GM21390 (cell line): ENCODE results near the gene FLOT1.

Source experiments
- ATAC-seq: cut with Tn5 transposase; IDR thresholded peaks from one replicate; pipeline ENCODE4 v1.9.1; 2021; ENCODE audit not compliant: unreplicated experiment

The FLOT1 gene

DNA sequence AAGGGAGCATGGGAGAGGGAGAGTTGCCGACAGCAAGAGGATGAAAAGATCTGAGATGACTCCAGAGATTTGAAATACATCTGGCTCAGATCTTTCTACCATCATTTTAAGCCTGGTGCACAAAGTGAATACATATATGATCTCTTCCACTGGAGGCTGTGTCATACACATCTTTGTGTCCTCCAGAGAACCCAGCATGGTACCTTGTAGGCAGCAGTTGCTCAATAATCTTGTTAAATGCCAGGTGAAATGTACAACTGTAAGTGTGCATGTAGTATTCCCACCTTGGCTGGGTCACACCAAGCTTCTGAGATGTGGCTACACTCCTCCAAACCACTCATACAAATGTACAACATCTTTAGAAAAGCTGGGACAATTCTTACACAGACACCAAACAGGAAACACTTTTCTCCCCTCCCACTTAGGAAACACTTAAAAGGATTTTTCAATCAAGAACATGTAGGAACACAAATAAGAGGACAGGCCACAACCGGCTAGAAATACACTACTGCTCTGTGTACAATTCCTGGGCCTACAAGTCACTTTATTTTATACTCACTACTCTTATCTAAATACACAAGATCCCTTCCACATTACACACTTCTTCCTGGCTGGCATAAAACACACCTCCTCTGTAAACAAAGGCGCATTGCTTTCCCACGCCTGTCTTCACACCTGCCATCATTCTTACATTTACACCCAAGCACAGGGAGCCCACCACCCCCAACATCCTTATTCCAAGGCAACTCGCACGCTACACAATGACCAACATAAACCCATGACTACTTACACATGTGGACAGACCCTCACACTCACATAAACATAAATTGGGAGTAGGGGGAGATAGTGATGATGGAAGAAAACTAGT, 5.6 kb upstream of the FLOT1 start:
- ATAC-seq, result no peak

DNA sequence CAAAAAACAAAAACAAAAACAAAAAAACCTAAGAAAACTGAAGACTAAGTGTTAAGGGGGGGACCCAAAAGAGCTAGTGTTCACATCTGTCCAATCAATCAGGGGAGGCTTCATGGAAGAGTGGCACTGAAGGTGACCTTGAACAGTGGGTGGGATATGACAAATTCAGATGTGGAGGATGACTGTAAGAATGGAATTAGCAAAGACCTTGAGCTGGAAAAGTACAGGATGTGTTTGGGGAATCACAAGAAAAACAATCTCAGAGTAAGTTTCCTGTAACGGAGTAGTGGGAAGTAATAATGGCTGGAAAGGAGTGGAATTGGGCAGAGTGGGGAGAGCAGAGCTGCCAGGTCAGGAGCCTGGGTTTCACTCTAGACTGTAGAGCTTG, 4.8 kb upstream of the FLOT1 start:
- ATAC-seq, result no peak

DNA sequence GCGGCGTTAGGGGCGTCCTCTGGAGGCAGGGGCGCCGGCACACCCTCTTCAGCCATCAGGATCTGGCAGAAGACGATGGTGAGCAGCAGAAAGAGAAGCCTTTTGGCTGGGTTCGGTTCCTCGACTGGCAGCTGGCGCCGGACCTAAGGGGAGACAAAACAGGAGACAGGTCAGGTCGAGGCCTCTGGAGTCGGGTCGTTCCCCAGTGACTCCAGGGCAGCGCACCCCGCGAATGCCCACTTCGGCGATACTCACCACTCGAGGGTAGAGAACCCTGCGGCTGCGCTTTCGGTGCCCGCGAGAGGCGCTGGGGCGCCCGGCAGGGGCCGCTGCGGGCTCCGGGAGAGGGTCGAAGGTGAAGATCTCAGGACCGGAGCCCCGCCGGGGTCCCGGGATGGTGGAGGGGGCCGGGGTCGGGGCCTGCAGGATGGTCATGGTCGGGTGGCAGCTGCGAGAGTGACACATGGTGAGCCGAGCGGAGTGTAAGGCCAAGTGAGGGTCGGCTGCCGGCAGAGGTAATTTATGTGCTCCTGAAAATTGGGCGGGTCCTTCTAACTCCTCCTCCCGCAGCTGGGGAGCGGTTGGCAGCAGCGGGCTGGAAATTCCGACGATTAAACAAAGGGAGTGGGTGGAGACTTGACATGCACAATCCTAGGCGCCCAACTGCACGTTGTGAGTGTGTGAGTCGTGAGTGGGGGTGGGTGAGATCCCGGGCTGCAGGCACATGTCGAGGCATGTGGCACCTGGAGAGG, 1.7 kb upstream of the FLOT1 start, which contains the start of gene IER3:
TSS of gene IER3 (minus strand) at position 494 of the 752 bp plus-strand sequence. CDS start at position 465, 29 bp downstream.
- no peak for ATAC-seq

DNA sequence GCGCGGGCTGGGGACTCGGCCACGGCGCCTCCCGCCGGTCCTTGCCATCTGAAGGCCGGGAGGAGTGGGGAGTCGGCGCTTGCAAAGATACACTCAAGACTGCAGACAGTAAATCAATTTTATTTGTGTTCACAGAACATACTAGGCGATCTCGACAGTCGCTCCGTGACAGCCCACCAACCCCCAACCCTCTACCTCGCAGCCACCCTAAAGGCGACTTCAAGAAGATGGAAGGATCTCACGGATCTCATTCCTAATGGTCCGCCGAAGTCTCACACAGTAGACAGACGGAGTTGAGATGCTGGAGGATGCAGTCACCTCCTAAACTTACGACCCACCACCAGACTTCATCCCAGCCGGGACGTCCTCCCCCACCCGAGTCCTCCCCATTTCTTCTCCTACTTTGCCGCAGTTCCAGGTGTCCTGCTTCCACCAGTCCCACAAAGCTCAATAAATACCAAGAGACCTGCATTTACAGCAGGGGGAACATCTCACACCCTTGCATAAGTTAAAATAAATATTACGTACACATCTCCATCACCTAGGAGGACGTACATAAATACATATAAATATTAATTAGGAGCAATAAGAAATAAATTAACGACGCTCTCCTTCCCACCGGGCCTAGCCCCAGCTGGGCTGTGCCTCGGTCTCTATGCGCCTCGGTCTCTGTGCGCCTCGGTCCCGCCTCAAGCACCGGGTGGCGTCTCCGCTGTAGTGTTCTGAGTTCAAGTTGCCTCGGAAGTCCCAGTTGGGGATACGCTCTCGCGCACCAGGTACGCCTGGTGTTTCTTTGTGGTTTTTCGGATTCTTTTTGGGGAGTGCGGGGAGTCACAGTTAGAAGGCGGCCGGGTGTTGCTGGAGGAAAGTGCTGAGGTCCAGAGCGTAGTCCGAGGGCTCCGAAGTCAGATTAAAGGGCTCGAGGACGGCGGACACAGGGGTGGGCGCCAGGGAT, 889 bp upstream of the FLOT1 start:
- ATAC-seq, result no peak

DNA sequence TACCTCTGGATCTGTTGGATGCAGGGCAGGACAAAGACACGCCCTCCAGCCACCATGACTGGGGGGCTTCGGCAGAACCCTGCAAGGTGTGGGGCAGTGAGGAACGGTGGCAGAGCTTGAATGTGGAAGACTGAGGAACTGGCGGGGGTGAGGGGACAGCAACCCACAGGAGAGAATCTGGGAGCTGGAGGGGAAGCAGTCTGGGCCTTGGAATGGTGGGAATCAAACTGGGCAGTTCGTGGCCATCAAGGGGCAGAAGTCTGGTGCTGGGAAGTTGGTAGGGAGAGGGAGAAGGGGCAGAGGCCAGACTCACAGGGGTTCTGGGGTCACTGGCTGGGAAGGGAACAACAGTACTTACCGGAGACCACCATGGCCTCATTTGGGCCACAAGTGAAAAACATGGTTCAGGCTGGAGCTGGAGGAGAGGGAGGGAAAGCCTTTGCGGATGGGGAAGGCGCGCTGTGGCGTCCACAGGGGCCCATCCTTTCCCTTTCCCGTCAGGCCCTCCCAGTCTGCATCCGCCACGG, 635 bp downstream of the FLOT1 start:
- ATAC-seq, result peak; percentile 0

DNA sequence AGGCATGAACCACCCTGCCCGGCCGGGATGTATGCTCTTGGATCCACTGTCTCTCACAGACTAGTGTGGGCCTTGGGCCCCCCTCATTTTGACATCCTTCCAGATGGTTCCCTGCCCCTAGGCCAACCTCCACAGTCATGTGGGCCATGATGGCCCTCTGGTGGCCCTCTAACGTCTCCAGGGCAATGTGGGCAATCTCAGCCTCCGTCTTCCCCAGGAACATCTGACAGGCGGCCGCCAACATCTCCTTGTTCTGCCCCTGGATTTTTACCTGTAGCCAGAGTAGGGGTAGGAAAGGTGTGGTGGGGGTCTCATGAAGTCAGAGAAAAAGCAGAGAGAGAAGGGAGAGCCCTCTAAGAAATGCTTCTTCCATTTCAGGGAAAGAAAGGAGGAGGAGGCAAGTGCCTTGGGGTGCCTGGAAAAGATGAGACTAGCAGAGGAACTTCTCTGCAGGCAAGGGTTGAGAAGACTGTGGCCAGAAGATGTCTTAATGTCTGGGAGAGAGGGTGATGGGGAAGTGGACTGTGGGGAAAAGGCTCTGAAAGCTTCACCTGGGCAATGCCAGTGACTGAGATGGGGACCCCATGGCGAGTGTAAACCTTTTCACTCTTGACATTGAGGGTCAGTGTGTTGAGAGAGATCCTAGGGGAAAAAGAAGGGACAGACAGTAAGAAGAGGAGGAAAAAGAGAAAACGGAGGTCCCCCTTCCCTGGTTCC, 1.3 kb downstream of the FLOT1 start:
- ATAC-seq, result no peak

DNA sequence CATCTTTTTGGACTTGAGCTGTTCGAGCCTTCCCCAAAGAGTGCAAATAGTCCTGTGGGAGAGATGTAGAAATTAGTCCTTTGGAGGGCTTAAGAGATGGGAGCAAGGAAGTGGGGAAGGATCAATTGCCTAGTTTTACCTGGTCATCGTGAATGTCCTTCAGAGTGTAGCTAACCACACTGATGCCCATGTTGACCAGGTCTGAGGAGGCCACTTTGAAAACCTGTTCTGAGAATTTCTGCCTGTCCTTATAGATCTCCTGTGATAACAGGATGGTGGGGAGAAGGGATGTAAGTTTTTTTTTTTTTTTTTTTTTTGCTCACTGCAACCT, 2.0 kb downstream of the FLOT1 start:
- ATAC-seq, result no peak

DNA sequence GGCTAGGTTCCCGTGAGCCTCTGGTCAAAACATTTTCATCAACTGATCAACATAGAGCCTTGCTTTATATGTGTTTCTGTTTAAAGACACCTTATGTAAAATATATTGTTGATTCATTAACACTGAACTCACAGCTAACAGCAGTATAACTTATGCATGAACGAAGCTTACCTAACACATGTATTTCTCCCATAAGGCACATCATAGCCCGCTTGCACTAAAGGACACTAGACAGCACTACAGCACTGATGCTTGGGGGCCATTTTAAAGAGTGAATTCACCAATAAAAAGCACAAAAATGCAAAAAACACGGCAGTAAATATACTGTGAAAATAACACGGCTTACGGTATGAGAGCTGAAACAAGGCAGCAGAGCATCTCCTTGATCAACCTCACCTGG, 4.0 kb downstream of the FLOT1 start:
- no peak for ATAC-seq

DNA sequence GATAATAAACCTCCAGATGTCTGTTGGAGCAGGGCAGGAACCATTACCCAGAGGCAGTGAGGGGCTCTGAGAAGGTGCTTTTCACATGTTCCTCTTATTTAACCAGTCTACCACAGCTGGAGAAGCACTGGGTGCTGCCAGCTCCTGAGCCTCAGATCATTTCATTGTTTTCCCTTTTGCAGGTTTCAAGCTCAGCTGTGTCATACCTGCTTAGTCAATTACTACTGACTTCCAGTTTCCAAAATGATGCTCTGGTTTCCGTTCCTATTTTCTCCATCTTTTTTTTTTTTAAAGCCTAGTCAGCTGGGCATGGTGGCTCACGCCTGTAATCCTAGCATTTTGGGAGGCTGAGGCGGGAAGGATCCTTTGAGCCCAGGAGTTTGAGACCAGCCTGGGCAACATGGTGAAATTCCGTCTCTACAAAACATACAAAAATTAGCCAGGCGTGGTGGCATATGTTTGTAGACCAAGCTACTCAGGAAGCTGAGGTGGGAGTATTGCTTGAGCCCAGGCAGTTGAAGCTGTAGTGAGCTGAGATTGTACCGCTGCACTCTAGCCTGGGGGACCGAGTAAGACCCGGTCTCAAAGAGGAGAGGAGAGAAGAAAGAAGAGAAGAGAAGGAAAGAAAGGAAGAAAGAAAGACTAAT, 6.7 kb downstream of the FLOT1 start:
- peak; percentile 52 for ATAC-seq

DNA sequence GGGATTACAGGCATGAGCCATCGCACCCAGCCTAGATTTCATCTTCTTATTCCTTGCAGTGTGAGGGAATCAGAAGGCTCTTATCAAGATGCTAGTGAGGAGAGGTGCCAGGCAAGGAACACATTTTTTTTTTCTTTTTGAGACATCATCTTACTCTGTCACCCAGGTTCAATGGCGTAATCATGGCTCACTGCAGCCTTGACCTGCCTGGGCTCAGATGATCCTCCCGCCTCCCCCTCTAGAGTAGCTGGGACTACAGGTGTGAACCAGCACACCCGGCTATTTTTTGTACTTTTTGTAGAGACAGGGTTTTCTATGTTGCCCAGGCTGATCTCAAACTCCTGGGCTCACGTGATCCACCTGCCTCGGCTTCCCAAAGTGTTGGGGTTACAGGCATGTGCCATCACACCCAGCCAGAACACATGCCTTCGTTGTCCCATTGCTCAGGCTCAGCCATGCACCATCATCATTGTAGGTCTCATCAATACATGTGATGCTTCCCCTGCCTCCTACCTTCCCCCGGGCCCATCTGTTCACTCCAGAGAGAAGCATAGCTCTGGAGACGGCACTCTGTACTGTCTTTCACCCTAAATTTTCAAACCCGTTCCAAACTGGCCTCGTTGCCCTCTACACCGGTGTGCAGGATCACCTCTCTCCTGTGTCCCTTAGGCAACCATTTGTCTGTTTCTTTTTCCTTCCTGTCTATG, 10.1 kb downstream of the FLOT1 start:
- no peak for ATAC-seq

DNA sequence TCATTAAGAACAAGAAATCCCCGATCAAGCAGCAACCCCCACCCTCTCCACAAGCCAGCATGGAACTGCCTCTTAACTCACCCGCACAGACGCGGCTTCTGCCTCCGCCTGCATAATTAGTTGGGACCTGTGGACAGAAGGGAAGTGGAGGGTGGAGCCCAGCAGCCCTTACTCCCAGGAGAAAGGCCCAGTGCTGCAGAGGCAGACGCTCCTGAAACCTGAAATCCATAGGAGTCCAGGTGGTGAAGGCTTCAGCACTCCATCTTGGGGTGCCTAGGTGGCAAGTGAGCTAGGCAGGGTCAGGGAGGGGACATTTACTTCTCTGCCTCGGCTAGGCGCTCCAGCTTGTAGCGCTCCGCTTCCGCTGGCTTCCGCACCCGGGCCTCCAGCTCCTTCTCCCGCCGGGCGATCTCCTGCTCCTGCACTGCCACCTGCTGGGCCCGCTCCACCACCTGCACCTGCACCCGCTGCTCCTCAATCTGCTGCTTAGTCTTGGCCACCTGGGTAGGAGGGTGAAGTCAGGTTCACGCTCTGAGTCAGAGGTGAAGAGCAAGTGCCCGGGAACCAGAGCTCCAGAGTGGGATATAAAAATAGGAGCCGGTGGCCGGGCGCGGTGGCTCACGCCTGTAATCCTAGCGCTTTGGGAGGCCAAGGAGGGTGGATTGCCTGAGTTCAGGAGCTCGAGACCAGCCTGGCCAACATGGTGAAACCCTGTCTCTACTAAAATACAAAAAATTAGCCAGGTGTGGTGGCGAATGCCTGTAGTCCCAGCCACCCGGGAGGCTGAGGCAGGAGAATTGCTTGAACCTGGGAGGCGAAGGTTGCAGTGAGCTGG, 11.7 kb downstream of the FLOT1 start:
- ATAC-seq, result no peak

DNA sequence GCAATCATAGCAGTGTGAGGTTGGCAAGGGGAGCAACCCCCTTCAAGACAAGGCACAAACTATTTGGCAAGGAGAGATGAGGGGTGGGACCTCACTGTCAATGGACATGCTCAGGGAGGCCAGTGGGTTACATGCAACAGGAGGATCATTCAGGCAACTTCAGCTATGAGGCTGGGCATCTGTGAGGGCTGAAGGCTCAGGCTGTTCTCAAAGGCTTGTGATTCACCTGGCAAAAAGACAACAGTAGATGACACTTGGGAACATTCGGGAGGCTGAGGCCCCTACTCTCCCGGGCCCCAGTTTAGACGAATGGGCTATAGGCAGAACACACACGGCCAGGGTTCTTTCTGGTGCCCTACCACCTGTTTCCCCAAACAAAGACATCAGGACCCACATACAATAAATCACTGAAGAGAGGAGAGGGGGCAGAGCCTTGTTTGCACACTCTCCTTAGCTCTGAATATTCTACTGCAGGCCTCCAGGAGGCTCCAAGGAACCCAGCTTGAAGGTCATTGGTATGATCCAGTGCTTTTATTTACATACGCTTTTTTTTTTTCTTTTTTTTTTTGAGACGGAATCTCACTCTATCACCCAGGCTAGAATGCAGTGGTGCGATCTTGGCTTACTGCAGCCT, 14.4 kb downstream of the FLOT1 start:
- no peak for ATAC-seq

DNA sequence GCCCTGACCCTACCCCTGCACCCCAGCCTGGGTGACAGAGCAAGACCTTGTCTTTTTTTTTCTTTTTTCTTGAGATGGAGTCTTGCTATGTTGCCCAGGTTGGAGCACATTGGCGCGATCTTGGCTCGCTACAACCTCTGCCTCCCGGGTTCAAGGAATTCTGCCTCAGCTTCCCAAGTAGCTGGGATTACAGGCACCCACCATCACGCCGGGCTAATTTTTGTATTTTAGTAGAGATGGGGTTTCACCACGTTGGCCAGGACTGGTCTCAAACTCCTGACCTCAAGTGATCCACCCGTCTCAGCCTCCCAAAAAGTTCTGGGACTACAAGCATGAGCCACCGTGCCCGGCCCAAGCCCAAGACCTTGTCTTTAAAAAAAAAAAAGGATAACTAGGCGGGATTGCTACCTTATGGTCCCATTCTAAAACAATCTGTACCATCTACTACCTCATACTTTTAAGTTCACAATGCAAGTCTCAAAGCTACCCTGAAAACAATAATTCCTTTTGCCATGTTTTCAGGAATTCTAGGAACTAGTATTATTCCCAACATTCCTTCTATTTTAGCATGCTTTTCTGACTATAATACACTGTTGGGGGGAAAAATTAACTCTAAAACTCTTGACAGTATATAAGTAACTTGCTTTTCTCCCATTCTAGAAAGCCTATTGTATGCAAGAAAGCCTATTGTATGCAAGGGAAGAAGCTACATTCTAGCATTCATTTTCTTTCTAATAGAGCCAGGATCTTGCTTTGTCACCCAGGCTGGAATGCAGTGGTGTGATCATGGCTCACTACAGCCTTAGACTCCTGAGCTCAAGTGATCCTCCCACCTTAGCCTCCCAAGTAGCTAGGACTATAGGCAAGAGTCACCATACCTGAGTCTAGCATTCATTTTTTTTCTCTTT, 15.7 kb downstream of the FLOT1 start:
- ATAC-seq, result no peak

DNA sequence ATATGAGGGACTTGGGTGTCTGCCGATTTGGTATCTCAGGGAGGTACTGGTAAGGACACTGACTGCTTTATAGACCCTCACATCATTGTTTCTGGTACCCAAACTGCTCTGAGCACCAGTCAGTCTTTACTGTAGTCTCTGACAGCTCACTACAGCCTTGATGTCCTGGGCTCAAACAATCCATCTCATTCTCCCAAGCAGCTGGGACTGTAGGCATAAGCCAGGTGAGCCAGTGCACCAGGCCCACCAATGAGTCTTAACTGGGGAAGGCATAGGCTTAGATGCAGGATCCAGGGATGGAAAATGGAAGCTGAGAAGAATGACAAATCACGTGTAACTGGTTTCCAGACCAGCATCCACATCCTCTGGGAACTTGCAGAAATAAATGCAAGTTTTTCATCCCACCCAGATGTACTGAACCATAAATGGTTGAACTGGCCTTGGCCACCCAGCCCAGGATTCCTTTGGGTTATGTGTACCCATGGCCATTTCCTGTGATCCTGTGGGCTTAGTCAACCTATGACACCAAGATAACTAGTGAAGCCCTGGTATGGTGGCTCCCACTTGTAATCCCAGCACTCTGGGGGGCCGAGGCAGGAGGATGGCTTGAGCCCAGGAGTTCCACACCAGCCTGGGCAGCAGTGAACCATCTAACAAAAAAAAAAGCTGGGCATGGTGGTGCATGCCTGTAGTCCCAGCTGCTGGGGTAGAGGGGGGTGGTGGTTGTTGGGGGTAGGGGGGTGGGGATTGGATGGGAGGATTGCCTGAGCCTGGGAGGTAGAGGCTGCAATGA, 16.6 kb downstream of the FLOT1 start:
- no peak for ATAC-seq

DNA sequence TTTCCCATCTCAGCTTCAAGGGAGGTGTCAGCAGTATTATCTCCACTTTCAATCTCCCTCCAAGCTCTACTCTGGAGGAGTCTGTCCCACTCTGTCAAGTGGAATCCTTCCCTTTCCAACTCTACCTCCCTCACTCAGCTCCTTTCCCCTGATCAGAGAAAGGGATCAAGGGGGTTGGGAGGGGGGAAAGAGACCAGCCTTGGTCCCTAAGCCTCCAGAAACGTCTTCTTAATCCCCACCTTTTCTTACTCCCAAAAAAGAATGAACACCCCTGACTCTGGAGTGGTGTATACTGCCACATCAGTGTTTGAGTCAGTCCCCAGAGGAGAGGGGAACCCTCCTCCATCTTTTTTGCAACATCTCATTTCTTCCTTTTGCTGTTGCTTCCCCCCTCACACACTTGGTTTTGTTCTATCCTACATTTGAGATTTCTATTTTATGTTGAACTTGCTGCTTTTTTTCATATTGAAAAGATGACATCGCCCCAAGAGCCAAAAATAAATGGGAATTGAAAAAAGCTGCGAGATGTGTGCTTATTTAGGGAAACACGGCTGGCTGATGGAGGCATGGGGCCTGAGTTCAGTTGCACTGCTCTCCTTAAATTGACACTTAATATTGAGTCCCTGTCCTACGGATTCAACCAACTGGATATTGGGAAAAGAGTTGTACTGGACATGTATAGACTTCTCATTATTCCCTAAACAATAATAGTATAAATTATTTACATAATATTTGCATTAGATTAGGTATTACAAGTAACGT, 17.4 kb downstream of the FLOT1 start:
- no peak for ATAC-seq
